NCI-H1694 (cell line): Measurements from ENCODE around the gene SOCS4.
A peak's percentile ranks its signal among the peaks of the same experiment; 100 is the strongest.
"Not testable (repeated sequence)": the region's sequence is repeated elsewhere in the genome, so short reads cannot be mapped to it uniquely, and the experiment has no call there.

Source experiments
- DNase-seq: peaks from one replicate; lab custom pipeline; 2025; lab: John Stamatoyannopoulos, UW

Gene SOCS4

DNA sequence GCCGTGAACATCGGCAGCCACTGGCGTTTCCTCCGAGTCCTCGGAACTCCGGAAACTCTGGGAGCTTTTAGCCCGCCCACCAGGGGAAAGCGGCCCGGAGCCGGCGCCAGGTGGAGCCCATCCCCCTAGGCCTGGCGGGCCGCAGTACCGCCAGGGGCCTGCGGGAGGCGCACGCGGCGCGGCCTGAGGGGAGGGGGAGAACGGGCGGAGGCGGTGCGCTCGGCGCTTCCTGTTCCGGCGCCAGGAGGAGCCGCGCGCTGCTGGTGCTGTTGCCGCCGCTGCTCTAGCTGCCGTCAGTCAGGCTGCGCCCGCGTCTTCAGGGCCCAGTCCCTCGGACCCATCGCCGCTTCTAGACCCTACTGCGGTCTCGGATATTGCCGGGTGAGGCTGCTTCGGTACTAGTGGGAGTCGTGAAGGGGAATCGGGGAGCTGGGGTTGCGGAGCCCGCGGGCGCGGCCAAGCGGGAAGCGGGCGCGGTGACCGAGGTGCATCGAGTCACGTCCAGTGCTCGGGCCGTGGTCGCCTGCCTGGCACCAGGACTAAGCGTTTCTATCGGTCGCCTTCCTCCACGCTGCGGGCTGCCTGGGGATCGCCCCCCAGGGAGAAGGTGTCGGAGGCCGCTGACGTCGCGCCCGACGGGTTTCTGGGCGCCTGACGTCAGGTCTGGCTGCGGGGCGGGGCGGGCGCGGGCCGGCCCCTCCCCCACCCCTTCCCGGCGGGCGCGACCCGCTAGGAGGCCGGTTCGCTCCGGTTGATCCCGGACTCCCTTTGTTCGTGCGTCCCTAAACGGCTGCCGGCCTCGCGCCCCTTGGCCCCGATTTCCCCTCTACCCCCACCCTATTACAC, 24.6 kb downstream of the SOCS4 start, which contains the start of gene MAPK1IP1L:
TSS of gene MAPK1IP1L (plus strand) at position 225 of the 846 bp plus-strand sequence. CDS start 10,037 bp downstream, outside the sequence.
- peak; percentile 84 for DNase-seq

DNA sequence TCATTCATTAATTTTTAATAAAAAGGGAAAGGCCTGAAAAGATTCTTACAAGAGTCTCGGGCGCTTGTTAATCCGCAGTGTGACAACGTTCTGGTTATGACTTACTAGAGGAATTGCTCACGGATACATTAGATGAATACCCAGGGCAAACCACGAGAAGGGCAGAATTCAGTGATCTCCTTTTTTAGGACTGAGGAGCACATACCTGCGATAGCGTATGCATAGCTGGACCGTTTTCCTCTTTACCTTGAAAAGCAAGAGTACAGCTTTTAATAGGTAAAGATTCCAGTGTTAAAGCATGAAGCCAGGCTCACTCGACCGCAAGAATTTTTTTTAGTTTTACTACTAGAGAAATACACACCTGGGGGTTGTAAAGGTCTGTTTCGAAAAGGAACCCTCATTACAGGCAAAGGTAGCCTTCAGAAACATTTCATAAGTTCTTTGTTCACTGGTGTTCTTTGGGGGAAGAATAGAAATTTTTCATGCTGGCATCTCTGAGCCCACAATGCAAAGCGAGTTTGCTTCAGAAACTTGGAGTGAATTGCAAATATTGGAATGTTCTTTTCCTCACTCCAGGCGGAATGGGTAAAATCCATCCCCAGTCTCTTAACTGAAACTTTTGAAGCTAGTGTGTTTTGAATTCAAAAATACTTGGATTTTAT, 25.4 kb downstream of the SOCS4 start:
- no peak for DNase-seq

- DNase-seq = no peak
Observed at GRCh38 chr14:55053018-55053417, 26.0 kb downstream of the SOCS4 start.

DNA sequence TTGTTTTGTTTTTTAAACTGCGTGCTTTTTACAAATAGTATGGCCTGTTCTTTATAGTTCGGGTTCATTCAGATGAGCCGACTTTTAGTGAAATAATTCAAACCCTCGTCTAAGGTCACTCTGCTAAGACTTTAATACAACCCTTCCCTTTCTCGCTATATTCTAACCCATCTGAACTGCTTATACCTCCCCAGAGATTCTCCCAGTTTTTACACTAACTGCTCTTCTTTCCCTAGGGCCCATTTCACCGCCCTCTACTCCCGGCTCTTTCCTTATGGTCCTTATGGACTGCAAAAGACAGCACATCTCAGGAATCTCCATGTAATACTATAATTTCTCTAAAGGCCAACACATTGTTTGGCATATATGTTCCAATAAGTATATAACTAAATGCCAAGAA, 26.5 kb downstream of the SOCS4 start:
- no peak for DNase-seq

DNA sequence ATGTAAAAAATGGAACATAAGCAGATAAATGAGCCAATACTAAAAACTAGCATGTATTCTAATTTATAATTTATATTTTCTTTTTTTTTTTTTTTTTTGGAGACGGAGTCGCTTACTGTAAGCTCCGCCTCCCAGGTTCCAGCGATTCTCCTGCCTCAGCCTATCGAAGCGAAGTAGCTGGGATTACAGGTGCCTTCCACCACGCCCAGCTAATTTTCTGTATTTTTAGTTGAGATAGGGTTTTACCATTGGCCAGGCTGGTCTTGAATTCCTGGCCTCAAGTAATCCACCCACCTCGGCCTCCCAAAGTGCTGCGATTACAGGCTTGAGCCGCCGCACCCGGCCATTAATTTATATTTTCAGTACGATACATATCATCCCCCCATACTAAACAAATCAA, 27.1 kb downstream of the SOCS4 start:
- DNase-seq = no peak

DNA sequence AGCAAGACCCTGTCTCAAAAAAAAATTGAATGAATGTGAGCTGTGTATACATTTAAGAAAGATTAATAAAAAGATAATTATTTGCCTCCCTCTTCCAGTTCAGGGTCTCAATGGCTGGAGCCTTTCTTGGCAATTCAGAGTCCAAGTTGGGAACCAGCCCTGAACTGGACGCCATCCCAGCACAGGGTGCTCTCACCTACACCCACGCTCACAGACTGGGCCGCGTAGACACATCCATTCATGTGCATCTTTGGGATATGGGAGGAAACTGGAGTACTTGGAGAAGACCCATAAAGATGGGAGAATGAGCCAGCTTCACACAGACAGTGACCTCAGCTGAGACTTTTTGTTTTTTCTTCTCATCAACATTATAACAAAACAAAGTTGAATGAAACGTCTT, 30.9 kb downstream of the SOCS4 start:
- no peak for DNase-seq

GRCh38 chr14:55059333-55059732, 32.3 kb downstream of the SOCS4 start:
- DNase-seq = no peak

DNA sequence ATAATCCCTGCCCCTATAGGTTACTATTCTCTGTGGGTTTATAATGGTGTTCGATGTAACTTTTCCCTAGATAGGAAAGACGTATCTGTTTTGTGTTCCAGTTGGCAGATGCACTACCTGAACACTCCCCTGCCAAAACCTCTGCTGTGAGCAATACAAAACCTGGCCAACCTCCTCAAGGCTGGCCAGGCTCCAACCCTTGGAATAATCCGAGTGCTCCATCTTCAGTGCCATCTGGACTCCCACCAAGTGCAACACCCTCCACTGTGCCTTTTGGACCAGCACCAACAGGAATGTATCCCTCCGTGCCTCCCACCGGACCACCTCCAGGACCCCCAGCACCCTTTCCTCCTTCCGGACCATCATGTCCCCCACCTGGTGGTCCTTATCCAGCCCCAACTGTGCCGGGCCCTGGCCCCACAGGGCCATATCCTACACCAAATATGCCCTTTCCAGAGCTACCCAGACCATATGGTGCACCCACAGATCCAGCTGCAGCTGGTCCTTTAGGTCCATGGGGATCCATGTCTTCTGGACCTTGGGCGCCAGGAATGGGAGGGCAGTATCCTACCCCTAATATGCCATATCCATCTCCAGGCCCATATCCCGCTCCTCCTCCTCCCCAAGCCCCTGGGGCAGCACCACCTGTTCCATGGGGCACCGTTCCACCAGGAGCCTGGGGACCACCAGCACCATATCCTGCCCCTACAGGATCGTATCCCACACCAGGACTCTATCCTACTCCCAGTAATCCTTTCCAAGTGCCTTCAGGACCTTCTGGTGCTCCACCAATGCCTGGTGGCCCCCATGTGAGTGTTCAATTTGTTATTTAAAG, 35.7 kb downstream of the SOCS4 start:
- DNase-seq = peak; percentile 76

DNA sequence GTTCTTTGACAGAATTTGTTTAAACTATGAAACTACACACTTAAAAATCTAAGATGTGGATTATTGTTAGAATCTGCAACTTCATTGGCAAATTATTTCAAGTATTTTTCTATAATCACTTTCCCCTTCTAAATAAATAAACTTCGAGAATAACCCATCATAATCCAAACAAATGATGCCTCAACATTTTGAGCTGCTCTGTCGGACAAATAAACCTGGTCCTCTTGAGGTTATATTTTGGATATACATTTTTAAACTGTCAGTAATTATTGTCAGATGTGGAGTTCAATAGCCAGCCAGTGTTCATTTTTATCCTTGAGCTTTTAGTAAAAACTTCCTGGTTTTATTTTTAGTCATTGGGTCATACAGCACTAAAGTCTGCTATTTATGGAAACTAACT, 37.9 kb downstream of the SOCS4 start:
- DNase-seq = not testable (repeated sequence)

- no peak for DNase-seq
Observed at GRCh38 chr14:55065411-55065810, 38.4 kb downstream of the SOCS4 start.

DNA sequence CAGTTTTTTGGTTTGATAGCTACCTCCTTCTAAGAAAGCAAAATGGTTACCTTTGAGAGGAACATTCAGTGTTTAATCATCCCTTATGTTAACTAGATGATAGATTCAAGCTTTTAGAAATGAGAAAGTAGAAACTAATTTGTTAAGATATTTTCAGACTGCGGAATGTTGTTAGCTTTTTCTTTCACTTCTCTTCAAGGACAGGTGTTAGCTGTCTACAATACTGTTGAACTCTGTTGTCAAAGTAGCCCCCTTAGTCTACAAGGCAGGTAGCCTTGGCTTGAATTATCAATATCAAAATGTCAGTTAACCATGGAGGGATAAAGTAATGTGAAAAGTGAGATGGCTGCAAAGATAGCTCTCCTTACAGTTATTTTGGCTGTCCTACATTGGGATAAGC, 39.2 kb downstream of the SOCS4 start:
- no peak for DNase-seq

DNA sequence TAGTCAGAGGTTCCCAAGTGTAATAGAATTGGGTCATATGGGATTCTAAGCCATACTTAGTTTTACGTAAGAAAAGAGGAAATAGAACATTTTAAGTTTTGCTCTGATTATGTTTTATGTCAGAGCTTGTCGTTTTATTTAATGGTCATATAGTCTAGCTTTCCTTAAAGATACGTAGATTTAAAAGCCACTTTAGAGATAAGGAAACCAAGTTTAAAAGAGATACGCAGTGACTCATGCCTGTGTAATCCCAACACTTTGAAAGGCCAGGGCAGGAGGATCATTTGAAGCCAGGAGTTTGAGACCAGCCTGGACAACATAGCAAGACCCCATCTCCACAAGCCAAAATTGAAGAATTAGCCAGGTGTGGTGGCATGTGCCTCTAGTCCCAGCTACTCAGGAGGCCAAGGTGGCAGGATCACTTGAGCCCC, 44.0 kb downstream of the SOCS4 start:
- DNase-seq = no peak

- no peak for DNase-seq
Observed at GRCh38 chr14:55071870-55072640, 45.0 kb downstream of the SOCS4 start.

- DNase-seq = no peak
Observed at GRCh38 chr14:55073856-55074255, 46.8 kb downstream of the SOCS4 start.

DNA sequence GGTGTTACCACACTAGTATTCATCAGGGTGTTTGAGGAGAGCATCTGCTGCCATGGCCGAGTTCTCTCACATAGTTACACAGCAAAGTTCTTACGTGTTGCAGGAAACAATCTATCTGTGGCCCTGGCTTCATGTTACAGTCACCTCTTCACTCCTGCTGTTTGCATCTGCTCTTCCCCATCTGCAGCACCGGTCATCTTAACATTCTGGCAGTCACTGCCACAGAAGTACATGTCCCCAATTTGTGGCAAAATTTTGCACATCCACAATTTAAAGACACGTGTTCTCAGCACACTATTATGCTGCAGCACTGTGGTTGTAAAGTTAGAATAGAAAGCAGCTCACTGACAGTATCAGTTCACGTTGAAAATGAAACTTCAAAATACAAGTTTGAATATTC, 47.6 kb downstream of the SOCS4 start:
- no peak for DNase-seq

GRCh38 chr14:55075628-55076175, 48.7 kb downstream of the SOCS4 start:
- no peak for DNase-seq

- DNase-seq = no peak
Observed at GRCh38 chr14:55077170-55078151, 50.4 kb downstream of the SOCS4 start.

GRCh38 chr14:55079961-55080360, 52.9 kb downstream of the SOCS4 start:
- not testable (repeated sequence) for DNase-seq

DNA sequence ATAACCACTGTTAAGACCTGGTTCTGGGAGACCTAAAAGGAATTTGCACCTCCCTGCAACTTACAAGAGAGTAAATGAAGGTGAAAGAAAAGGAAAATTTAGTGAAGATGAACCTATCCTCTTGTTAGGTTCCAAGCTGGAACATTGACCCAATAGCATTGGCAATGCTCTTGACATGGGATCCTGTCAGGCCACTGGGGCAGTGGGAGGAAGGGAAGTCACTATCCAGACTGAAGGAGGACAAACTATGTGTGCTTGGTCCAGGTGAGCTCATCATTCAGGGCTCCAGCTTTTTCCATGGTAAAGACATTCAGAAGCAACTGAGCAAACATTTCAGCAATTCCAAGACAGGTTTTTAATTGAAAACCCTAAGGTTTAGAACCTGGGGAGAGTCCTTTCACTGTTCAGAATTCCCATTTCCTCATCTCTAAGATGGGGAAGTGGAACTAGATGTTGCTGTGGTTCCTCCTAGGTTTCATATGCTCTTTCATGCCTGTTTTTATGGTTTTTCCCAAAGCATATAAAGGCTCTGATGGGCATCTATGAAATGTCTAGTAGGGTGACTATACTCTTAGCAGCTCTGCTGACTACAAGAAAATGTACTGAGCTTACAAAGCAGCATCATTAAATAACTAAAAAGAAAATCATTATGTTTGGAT, 57.5 kb downstream of the SOCS4 start:
- no peak for DNase-seq
